Hematopoietic multipotent progenitor cell treated with erythropoietin and hydrocortisone succinate and interleukin-3 and kit ligand, for 15 days (in vitro differentiated cells): ENCODE data around the gene COL23A1.
A peak's percentile ranks its signal among the peaks of the same experiment; 100 is the strongest.

ENCODE experiments used
- DNase-seq: peaks from one replicate; pipeline ENCODE4 v3.0.0-alpha.2; 2015; ENCODE audit warnings: low spot score

COL23A1 gene

GRCh38 chr5:178221853-178222252 lies 368.3 kb downstream of the COL23A1 start:
- no peak for DNase-seq

GRCh38 chr5:178221282-178221681 lies 368.9 kb downstream of the COL23A1 start:
- DNase-seq: no peak

GRCh38 chr5:178218827-178219226 lies 371.4 kb downstream of the COL23A1 start:
- DNase-seq: no peak

- no peak for DNase-seq
Measured at GRCh38 chr5:178218237-178218776, 371.9 kb downstream of the COL23A1 start.

GRCh38 chr5:178216779-178217178 lies 373.4 kb downstream of the COL23A1 start:
- no peak for DNase-seq

- DNase-seq: no peak
Measured at GRCh38 chr5:178216088-178216534, 374.1 kb downstream of the COL23A1 start.

- DNase-seq: no peak
Measured at GRCh38 chr5:178215280-178216002, 374.8 kb downstream of the COL23A1 start.

GRCh38 chr5:178214160-178214803 lies 375.9 kb downstream of the COL23A1 start:
- no peak for DNase-seq

- DNase-seq: no peak
Measured at GRCh38 chr5:178213748-178214151, 376.4 kb downstream of the COL23A1 start.

- no peak for DNase-seq
Measured at GRCh38 chr5:178213003-178213461, 377.2 kb downstream of the COL23A1 start.

- no peak for DNase-seq
Measured at GRCh38 chr5:178212241-178213002, 377.8 kb downstream of the COL23A1 start.

- no peak for DNase-seq
Measured at GRCh38 chr5:178211095-178212048, 378.8 kb downstream of the COL23A1 start.

GRCh38 chr5:178210686-178211085 lies 379.5 kb downstream of the COL23A1 start:
- DNase-seq: no peak

GRCh38 chr5:178210073-178210535 lies 380.1 kb downstream of the COL23A1 start:
- DNase-seq: no peak

GRCh38 chr5:178209334-178210072 lies 380.7 kb downstream of the COL23A1 start:
- no peak for DNase-seq

- DNase-seq: no peak
Measured at GRCh38 chr5:178208540-178209227, 381.5 kb downstream of the COL23A1 start.

- DNase-seq: peak; percentile 57
Measured at GRCh38 chr5:178207917-178208280, 382.3 kb downstream of the COL23A1 start.

- DNase-seq: no peak
Measured at GRCh38 chr5:178207183-178207916, 382.8 kb downstream of the COL23A1 start.
